Measurements from ENCODE around the gene ADRA2B. TPM values are rescaled to one million over a fixed set of nuclear protein-coding genes. Genes with fewer than 3 reads are reported as not detected.

Gene ADRA2B
- total RNA-seq, 1 donor from 2014 or later: 0.49 TPM

DNA sequence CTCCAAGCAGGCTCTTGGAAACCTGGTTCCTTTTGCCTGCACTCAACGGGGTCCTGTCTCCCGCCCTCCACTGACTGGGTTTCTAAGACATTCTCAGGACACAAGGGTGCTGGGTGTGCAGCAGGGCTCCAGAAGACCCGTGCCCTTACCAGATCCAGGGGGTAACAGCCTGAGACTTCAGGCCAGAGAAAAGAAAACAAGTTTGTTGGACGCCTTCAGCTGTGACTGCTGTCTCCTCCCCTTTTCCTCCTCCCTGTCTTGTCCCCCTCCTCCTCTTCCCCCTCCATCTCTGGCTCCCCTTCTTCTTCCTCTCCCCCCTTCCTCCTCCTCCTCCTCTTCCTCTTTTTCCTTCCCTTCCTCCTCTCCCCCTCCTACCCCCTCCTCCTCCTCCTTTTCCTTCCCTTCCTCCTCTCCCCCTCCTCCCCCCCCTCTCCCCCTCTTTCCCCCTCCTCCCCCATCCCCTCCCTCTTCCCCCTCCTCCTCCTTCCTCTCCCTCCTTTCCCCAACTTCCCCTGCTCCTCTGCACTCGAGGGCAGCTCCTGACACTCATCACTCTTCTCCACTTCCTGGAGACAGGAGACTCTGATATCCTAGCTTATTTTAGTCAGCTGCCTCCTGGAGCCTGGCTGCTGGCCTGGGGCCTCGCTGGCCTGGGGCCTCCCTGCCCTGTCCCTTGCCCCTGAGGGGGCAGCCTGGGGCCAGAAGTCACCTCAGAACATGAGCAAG lies 12.4 kb downstream of the ADRA2B start:
- intact Hi-C loops (cut with DNase I): no loop called here
- H3K4me1 ChIP-seq: peaks cover 4% of the 10 kb centered on the region
- TF ChIP-seq POLR2AphosphoS5 (IDR thresholded peaks at IDR 0.05; ENCODE audit: insufficient read depth in 1 of 2, low read depth in 1 of 2): no peak
- TF ChIP-seq, protein P1, sequence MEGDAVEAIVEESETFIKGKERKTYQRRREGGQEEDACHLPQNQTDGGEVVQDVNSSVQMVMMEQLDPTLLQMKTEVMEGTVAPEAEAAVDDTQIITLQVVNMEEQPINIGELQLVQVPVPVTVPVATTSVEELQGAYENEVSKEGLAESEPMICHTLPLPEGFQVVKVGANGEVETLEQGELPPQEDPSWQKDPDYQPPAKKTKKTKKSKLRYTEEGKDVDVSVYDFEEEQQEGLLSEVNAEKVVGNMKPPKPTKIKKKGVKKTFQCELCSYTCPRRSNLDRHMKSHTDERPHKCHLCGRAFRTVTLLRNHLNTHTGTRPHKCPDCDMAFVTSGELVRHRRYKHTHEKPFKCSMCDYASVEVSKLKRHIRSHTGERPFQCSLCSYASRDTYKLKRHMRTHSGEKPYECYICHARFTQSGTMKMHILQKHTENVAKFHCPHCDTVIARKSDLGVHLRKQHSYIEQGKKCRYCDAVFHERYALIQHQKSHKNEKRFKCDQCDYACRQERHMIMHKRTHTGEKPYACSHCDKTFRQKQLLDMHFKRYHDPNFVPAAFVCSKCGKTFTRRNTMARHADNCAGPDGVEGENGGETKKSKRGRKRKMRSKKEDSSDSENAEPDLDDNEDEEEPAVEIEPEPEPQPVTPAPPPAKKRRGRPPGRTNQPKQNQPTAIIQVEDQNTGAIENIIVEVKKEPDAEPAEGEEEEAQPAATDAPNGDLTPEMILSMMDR (IDR thresholded peaks at IDR 0.05): no peak
- no peak for TF ChIP-seq POLR2A (IDR thresholded peaks at IDR 0.05)
- no peak overlapping the region for H3K4me3 ChIP-seq
- H3K27me3 ChIP-seq: no peaks in the 10 kb centered on the region
- H3K36me3 ChIP-seq: no peaks in the 10 kb centered on the region
- no peak for DNase-seq (ENCODE audit: extremely low spot score in 2 of 2)
- peaks cover 8% of the 10 kb centered on the region for H3K9me3 ChIP-seq
- H3K27ac ChIP-seq: no peak overlapping the region

- no peak for TF ChIP-seq POLR2AphosphoS5 (IDR thresholded peaks at IDR 0.05; ENCODE audit: insufficient read depth in 1 of 2, low read depth in 1 of 2)
- no peak for TF ChIP-seq POLR2A (IDR thresholded peaks at IDR 0.05)
- TF ChIP-seq, protein P1 (IDR thresholded peaks at IDR 0.05): no peak
- H3K9me3 ChIP-seq: peaks cover 8% of the 10 kb centered on the region
- intact Hi-C loops (cut with DNase I): no loop called here
- H3K27me3 ChIP-seq: no peaks in the 10 kb centered on the region
- H3K4me3 ChIP-seq: no peak overlapping the region
- H3K4me1 ChIP-seq: no peaks in the 10 kb centered on the region
- no peak overlapping the region for H3K27ac ChIP-seq
- no peaks in the 10 kb centered on the region for H3K36me3 ChIP-seq
- no peak for DNase-seq (ENCODE audit: extremely low spot score in 2 of 2)
Measured at GRCh38 chr2:96103187-96103601, 13.2 kb downstream of the ADRA2B start.

DNA sequence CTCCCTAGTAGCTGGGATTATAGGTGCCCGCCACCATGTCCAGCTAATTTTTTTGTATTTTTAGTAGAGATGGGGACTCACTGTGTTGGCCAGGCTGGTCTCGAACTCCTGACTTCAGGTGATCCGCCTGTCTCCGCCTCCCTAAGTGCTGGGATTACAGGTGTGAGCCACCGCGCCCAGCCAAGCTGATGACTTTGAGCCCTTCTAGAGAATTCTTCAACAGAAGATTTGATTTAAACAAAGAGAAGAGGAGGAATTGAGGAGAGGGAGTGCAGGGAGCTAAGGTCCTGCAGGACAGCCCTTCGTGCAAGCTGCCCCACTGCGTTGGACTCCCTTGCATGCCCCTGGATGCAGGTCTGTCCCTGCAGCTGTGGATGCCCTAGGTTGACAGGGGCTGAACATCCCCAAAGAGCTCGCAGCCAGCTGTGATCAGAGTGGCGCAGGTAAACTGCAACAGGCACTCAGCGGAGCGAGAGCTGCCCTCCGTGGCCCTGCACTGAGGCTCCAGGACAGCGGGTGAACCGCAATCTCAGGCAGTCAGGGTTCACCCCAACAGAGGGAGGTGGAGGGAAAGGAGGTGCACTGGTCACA lies 13.7 kb downstream of the ADRA2B start:
- no peak for DNase-seq (ENCODE audit: extremely low spot score in 2 of 2)
- H3K27me3 ChIP-seq: no peaks in the 10 kb centered on the region
- peaks cover 8% of the 10 kb centered on the region for H3K9me3 ChIP-seq
- H3K4me3 ChIP-seq: no peak overlapping the region
- no peak overlapping the region for H3K27ac ChIP-seq
- no peaks in the 10 kb centered on the region for H3K4me1 ChIP-seq
- TF ChIP-seq POLR2AphosphoS5 (IDR thresholded peaks at IDR 0.05; ENCODE audit: insufficient read depth in 1 of 2, low read depth in 1 of 2): no peak
- TF ChIP-seq, protein P1 (IDR thresholded peaks at IDR 0.05): no peak
- no peak for TF ChIP-seq POLR2A (IDR thresholded peaks at IDR 0.05)
- no peaks in the 10 kb centered on the region for H3K36me3 ChIP-seq
- intact Hi-C loops (cut with DNase I): no loop called here

- TF ChIP-seq POLR2A (IDR thresholded peaks at IDR 0.05): no peak
- TF ChIP-seq POLR2AphosphoS5 (IDR thresholded peaks at IDR 0.05; ENCODE audit: insufficient read depth in 1 of 2, low read depth in 1 of 2): no peak
- TF ChIP-seq, protein P1 (IDR thresholded peaks at IDR 0.05): no peak
- H3K4me3 ChIP-seq: no peak overlapping the region
- no peaks in the 10 kb centered on the region for H3K36me3 ChIP-seq
- intact Hi-C loops (cut with DNase I): no loop called here
- DNase-seq (ENCODE audit: extremely low spot score in 2 of 2): no peak
- H3K27me3 ChIP-seq: no peaks in the 10 kb centered on the region
- peaks cover 8% of the 10 kb centered on the region for H3K9me3 ChIP-seq
- no peaks in the 10 kb centered on the region for H3K4me1 ChIP-seq
- no peak overlapping the region for H3K27ac ChIP-seq
Measured at GRCh38 chr2:96100893-96101304, 15.5 kb downstream of the ADRA2B start.
